Panc1 (cell line): Measurements from ENCODE around the gene SLC35F4.

Experiments used
- CTCF ChIP-seq: fragments of 450-650 bp; IDR thresholded peaks from 2 replicates; pipeline ENCODE4 v1.5.1; 2017; ENCODE audit warnings: mild to moderate bottlenecking
- POLR2AphosphoS5 ChIP-seq: IDR thresholded peaks from 2 replicates; pipeline ENCODE4 v1.6.1; 2012; ENCODE audit warnings: mild to moderate bottlenecking, low read depth, low read length, moderate library complexity
- REST ChIP-seq, 2 experiments: IDR thresholded peaks; 2 replicates each; pipeline ENCODE4 v1.6.1; 2011 to 2012; ENCODE audit warnings: low read depth in 2 of 2, control low read depth in 1 of 2, low read length in 1 of 2, mild to moderate bottlenecking in 1 of 2, moderate library complexity in 1 of 2; ENCODE audit not compliant: insufficient read depth in 1 of 2

- TF ChIP-seq CTCF (no peak), REST (IDR thresholded peaks at IDR 0.05; ENCODE audit: insufficient read depth in 1 of 2, low read depth in 2 of 2, low read length in 1 of 2) (no peak), POLR2AphosphoS5 (no peak)
Measured at GRCh38 chr14:57640036-57640435, 225.9 kb downstream of the SLC35F4 start.
